Heart left ventricle (tissue), 16 donors: ENCODE measurements around the gene SEC11C. TPM values are rescaled to one million over a fixed set of nuclear protein-coding genes. Genes with fewer than 3 reads are reported as not detected.

Experiments
- ATAC-seq, 4 donors: fragments of 200-7000 bp; cut with Tn5 transposase; one replicate each; pipeline ENCODE4 v1.9.1; 2020 to 2022; ENCODE audit warnings: moderate library complexity in 4 of 4, mild to moderate bottlenecking in 3 of 4, moderate number of reproducible peaks in 1 of 4
- DNase-seq, 5 donors: peaks; one replicate each; pipeline ENCODE4 v3.0.0-alpha.2; 2020
- H3K27ac ChIP-seq, 12 donors: fragments of 200-600 bp; sonication (generic) in 4 of 12; one replicate each; pipeline versions ENCODE4 v1.5.0 to v1.8.0; 2016 to 2022; ENCODE audit warnings: mild to moderate bottlenecking in 2 of 12
- H3K27me3 ChIP-seq, 9 donors: fragments of 200-600 bp; sonication (generic) in 2 of 9; one replicate each; pipeline versions ENCODE4 v1.5.1 to v1.8.0; 2016 to 2022; ENCODE audit warnings: mild to moderate bottlenecking in 3 of 9
- H3K36me3 ChIP-seq, 9 donors: fragments of 200-600 bp; sonication (generic) in 2 of 9; one replicate each; pipeline versions ENCODE4 v1.5.0 to v1.8.0; 2018 to 2022; ENCODE audit warnings: mild to moderate bottlenecking in 2 of 9
- H3K4me1 ChIP-seq, 12 donors: fragments of 200-600 bp; sonication (generic) in 4 of 12; one replicate each; pipeline versions ENCODE4 v1.5.0 to v1.8.0; 2016 to 2022; ENCODE audit warnings: mild to moderate bottlenecking in 3 of 12
- H3K4me3 ChIP-seq, 12 donors: fragments of 200-600 bp; sonication (generic) in 4 of 12; one replicate each; pipeline versions ENCODE4 v1.5.0 to v1.8.0; 2017 to 2022; ENCODE audit warnings: mild to moderate bottlenecking in 9 of 12, moderate library complexity in 4 of 12
- H3K9me3 ChIP-seq, 12 donors: fragments of 200-600 bp; sonication (generic) in 4 of 12; one replicate each; pipeline versions ENCODE4 v1.5.0 to v1.8.0; 2016 to 2022; ENCODE audit warnings: mild to moderate bottlenecking in 1 of 12
- CTCF ChIP-seq, 12 donors: fragments of 200-600 bp; sonication (generic) in 4 of 12; IDR thresholded peaks; one replicate each; pipeline versions ENCODE4 v1.5.0 to v1.8.0; 2018 to 2022; ENCODE audit warnings: antibody characterized with exemption in 12 of 12, mild to moderate bottlenecking in 5 of 12
- POLR2A ChIP-seq, 2 donors: fragments of 450-650 bp; IDR thresholded peaks; one replicate each; pipeline ENCODE4 v1.6.1; 2017; ENCODE audit warnings: antibody characterized with exemption in 2 of 2, mild to moderate bottlenecking in 2 of 2, moderate library complexity in 2 of 2
- WGBS, 4 donors: extraction: QIAGEN DNeasy Blood & Tissue Kit in 2 of 4; methylation state at CpG; one replicate each; pipeline versions ENCODE4 v1.1.5 to v1.1.7; 2013 to 2018; 5-methylcytosine and 5-hydroxymethylcytosine counted together
- intact Hi-C, 10 donors: fragments of 100-400 bp; cut with DNase I; formaldehyde crosslinking; loops; one replicate each; pipeline versions ENCODE4 v1.11.1 to v1.14.2; 2022
- long read RNA-seq, 3 donors: library from polyadenylated mRNA; unstranded; transcript quantifications; one replicate each; pipeline ENCODE4 v2.0.0, GENCODE V29; 2020 to 2021
- polyA plus RNA-seq, 2 donors: library from polyadenylated mRNA; stranded (reverse); fragments of 200-250 nt; gene quantifications; one replicate each; pipeline ENCODE4 v1.2.3, GENCODE V29; 2013
- total RNA-seq, 9 donors: library from RNA; depleted of rRNA in 2 of 9; stranded (reverse); fragments of >200 nt in 2 of 9; fragmentation: NEBNext Ultra II Directional in 3 of 9; extraction: Animal tissue kit (Norgen Biotek cat#: 25700) in 3 of 9; gene quantifications; one replicate each; pipeline versions ENCODE4 v1.1.0 to v1.2.4, GENCODE V29; 2016 to 2023
- donor health status: ischemic (EF 13 %, LVEDD 7.1; RV severe dilation, severe dysfunction).
- donor health status: healthy with polysubstance abuse.
- donor health status: DM: no; HTN: yes; CAD: no.
- donor health status: DM: no; HTN: no; CAD: no.
- donor health status: ischemic (EF 25% LVEDD 6.9; RV normal size, moderate dysfunction).
- donor health status: ischemic (EF 25% LVEDD 5.7; RV mildly dilated, moderate dysfunction).
- donor health status: healthy.
- donor health status: DM: yes; HTN: yes; CAD: no.
- donor health status: ischemic (EF 35%, LVEDD 5.7; RV mildly dilated, moderate dysfunction).
- donor health status: nonischemic (EF 11% LVEDD 7.7; RV severe dilation, severe dysfunction).
- donor health status: DM: yes; HTN: yes; CAD: no.
- donor health status: PGD.
- donor health status: ischemic (EF 29% LVEDD 5.4; RV normal size, mild dysfunction).
- donor health status: nonischemic (EF 23%, LVEDD 6.1; RV moderate dilation, normal function).

Gene SEC11C
- total RNA-seq, result 10 to 100 TPM; 10.2 to 44.0 (median 18.1) TPM
- polyA plus RNA-seq, result 10 to 100 TPM; 16.9 to 73.9 TPM
- long read RNA-seq, donor 1, transcript SEC11C-204 (6 exons, 1,202 nt), result major isoform, 12 of 17 reads
- long read RNA-seq, donor 1, partial matches to known transcripts, result 0 of 17 reads
- long read RNA-seq, donor 1, other reads (novel, unspliced or antisense), result 2 of 17 reads
- long read RNA-seq, donor 2, transcript SEC11C-204 (6 exons, 1,202 nt), result major isoform, 20 of 20 reads
- long read RNA-seq, donor 2, partial matches to known transcripts, result 0 of 20 reads
- long read RNA-seq, donor 2, other reads (novel, unspliced or antisense), result 0 of 20 reads
- long read RNA-seq, donor 3, transcript SEC11C-204 (6 exons, 1,202 nt), result major isoform, 19 of 24 reads
- long read RNA-seq, donor 3, partial matches to known transcripts, result 1 of 24 reads
- long read RNA-seq, donor 3, other reads (novel, unspliced or antisense), result 1 of 24 reads

GRCh38 chr18:59139615-59140301 is at the start of gene SEC11C:
Gene SEC11C, plus strand, starts transcription at chr18:59139884. Its CDS starts 65 bp downstream, at chr18:59139949.
- Histone ChIP-seq H3K4me1 (peaks cover 0 to 19% (median 6%) of the 10 kb centered on the region in 12 donors), H3K36me3 (no peaks in the 10 kb centered on the region), H3K4me3 (peak within 1 kb of the TSS; percentile 60 to 91 (median 82)), H3K27ac (peak within 1 kb of the TSS; percentile 60 to 90 (median 82)), H3K27me3 (peaks cover 0 to 14% (median 0%) of the 10 kb centered on the region in 9 donors), H3K9me3 (no peaks in the 10 kb centered on the region)
- peak; percentile 95 to 98 (median 97) for DNase-seq
- ATAC-seq, result peak; percentile 98 to 99 (median 98)
- intact Hi-C loops, result loop anchor here in 1 of 10 donors (5.0 kb wide), 1 partner anchor 57 kb away; no protein-coding TSS in a partner anchor
- WGBS, 4 donors, result 0 to 1% (median 0%) methylated on average over 22 to 55 of the region's 55 CpGs
- no peak for TF ChIP-seq CTCF (IDR thresholded peaks at IDR 0.05)
- peak in 1 of 2 donors; percentile 39 for TF ChIP-seq POLR2A (IDR thresholded peaks at IDR 0.05)

GRCh38 chr18:59090966-59091603 is 48.6 kb upstream of the SEC11C start:
- Histone ChIP-seq H3K27ac (no peak overlapping the region), H3K4me3 (no peak overlapping the region), H3K4me1 (no peaks in the 10 kb centered on the region), H3K36me3 (no peaks in the 10 kb centered on the region), H3K9me3 (no peaks in the 10 kb centered on the region), H3K27me3 (peaks cover 0 to 6% (median 0%) of the 10 kb centered on the region in 9 donors)
- WGBS, 4 donors, result 81 to 87% (median 85%) methylated on average over 5 of the region's 5 CpGs
- no peak for ATAC-seq
- intact Hi-C loops, result loop anchor here in 1 of 10 donors (10.0 kb wide), 1 partner anchor 94 kb away; no protein-coding TSS in a partner anchor
- TF ChIP-seq POLR2A (IDR thresholded peaks at IDR 0.05) (no peak), CTCF (IDR thresholded peaks at IDR 0.05) (no peak)
- no peak for DNase-seq

GRCh38 chr18:59093668-59094067 is 46.0 kb upstream of the SEC11C start:
- ATAC-seq (no peak), DNase-seq (no peak)
- H3K27ac ChIP-seq, result no peak overlapping the region
- 76 to 87% (median 85%) methylated on average over 7 of the region's 7 CpGs for WGBS, 4 donors
- no peaks in the 10 kb centered on the region for H3K4me1 ChIP-seq
- no peak overlapping the region for H3K4me3 ChIP-seq
- H3K27me3 ChIP-seq, result peaks cover 0 to 4% (median 0%) of the 10 kb centered on the region in 9 donors
- no peaks in the 10 kb centered on the region for H3K36me3 ChIP-seq
- H3K9me3 ChIP-seq, result no peaks in the 10 kb centered on the region
- TF ChIP-seq CTCF (IDR thresholded peaks at IDR 0.05) (no peak), POLR2A (IDR thresholded peaks at IDR 0.05) (no peak)
- intact Hi-C loops, result loop anchor here in 1 of 10 donors (10.0 kb wide), 1 partner anchor 91 kb away; no protein-coding TSS in a partner anchor
